ENCODE results near the gene RPL32. TPM values are rescaled to one million over a fixed set of nuclear protein-coding genes. Genes with fewer than 3 reads are reported as not detected.

RPL32 gene
- total RNA-seq, 2 donors from 2014 or later, result 626 to 829 TPM

GRCh38 chr3:12878141-12878574 lies 36.8 kb upstream of the RPL32 start:
- Histone ChIP-seq H3K27ac (no peak overlapping the region), H3K27me3 (no peaks in the 10 kb centered on the region), H3K9me3 (no peaks in the 10 kb centered on the region), H3K36me3 (no peaks in the 10 kb centered on the region), H3K4me1 (peaks cover 0 to 10% of the 10 kb centered on the region in 2 donors), H3K4me3 (no peak overlapping the region)
- DNase-seq (ENCODE audit: low spot score), result no peak
- TF ChIP-seq, protein P1, sequence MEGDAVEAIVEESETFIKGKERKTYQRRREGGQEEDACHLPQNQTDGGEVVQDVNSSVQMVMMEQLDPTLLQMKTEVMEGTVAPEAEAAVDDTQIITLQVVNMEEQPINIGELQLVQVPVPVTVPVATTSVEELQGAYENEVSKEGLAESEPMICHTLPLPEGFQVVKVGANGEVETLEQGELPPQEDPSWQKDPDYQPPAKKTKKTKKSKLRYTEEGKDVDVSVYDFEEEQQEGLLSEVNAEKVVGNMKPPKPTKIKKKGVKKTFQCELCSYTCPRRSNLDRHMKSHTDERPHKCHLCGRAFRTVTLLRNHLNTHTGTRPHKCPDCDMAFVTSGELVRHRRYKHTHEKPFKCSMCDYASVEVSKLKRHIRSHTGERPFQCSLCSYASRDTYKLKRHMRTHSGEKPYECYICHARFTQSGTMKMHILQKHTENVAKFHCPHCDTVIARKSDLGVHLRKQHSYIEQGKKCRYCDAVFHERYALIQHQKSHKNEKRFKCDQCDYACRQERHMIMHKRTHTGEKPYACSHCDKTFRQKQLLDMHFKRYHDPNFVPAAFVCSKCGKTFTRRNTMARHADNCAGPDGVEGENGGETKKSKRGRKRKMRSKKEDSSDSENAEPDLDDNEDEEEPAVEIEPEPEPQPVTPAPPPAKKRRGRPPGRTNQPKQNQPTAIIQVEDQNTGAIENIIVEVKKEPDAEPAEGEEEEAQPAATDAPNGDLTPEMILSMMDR (IDR thresholded peaks at IDR 0.05), result no peak

DNA sequence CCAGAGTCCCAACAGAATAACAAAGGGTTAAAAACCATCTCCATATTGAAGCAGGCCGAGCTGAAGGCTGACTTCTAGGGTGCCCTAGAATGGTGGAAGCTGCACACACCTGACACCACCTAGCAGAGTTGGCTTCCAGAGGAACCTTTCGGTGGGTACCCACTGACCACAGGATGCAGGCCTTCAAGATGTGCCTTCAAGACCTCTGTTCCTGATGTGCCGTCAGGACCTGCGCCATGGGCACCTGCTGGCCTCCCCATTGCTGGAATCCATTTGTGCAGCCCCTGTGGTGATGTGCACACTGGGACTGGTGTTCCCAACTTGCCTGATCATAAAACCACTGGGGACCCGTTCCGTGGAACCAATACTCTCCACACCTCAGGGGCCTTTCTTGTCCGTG lies 35.7 kb upstream of the RPL32 start:
- TF ChIP-seq, protein P1 (IDR thresholded peaks at IDR 0.05), result no peak
- Histone ChIP-seq H3K27ac (no peak overlapping the region), H3K36me3 (no peaks in the 10 kb centered on the region), H3K27me3 (no peaks in the 10 kb centered on the region), H3K9me3 (no peaks in the 10 kb centered on the region), H3K4me3 (no peak overlapping the region), H3K4me1 (peaks cover 0 to 10% of the 10 kb centered on the region in 2 donors)
- no peak for DNase-seq (ENCODE audit: low spot score)

DNA sequence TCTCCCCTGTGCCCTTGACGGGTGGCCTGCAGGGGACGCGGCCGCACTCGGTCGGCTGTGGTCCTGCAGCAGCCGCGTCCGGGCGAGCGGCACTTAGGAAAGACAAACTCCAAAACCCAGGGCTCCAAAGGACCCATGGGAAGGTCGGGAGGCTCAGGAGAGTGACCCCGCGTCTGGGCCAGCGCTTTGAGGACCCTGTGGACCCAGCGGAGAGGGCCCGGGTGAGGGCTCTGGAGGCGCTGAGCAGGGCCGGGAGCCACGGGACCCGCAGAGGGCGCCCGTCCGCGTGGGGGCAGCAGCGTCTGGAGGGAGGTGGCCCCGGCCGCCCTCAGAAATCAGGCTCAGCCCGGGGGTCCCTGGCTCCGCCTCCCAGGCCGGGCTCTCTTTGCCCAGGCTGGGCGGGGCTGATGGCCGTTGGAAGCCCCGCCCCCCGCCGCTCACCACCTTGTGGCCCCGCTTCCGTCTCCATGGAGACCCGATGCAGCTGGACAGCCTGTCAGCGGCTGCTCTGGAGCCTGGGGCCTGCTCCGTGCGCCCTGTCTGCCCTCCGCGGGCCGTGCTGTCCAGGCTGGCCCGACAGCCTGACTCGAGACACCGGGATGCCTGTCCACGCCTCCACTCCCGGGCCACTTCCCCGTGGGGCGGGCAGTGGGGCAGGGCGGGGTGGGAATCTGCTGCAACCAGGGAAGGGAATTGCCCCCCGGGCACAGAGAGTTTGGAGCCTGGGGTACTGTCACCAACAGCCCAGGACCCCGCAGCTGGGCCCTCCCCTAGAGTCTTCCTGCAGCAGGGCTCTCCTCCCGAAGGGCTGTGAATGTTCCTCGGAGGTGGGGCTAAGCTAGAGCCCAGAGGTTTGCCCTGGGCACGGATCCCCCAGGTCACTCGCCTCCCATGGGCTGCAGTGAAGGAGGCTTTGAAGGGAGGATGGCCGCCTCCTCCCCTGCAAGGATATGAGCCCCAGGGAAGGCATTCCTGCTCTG lies 34.8 kb upstream of the RPL32 start:
- peak overlapping the region; percentile 22 to 47 for H3K4me3 ChIP-seq
- no peaks in the 10 kb centered on the region for H3K36me3 ChIP-seq
- no peak overlapping the region for H3K27ac ChIP-seq
- H3K9me3 ChIP-seq, result no peaks in the 10 kb centered on the region
- TF ChIP-seq, protein P1 (IDR thresholded peaks at IDR 0.05), result peak; percentile 17 to 53
- DNase-seq (ENCODE audit: low spot score), result no peak
- no peaks in the 10 kb centered on the region for H3K27me3 ChIP-seq
- peaks cover 0 to 10% of the 10 kb centered on the region in 2 donors for H3K4me1 ChIP-seq

DNA sequence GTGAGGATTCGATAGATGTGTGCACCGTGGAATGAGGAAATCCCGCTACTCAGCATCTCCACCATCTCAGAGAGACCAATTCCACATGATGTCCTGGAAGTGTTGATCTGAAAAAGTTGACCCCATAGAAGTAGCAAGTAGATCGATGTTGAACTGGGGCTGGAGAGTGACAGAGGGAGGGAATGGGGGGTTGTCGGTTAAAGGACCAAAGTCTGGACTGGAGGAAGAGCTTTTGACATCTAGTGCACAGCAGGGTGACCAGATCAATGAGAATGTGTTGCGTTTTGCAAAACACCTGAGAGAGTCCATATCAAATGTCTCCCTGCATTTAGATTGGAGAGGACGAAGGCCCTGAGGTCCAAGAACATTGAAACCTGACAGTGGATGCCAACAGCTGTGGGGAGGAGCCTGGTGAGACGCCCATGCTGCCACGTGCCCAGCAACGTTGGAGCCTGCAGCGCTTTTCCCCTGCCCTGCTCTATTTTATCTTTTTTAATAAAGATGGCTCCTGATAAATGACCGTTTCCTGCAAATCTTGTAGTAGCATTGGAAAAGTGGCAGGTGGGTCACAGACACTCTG lies 30.1 kb upstream of the RPL32 start:
- TF ChIP-seq, protein P1 (IDR thresholded peaks at IDR 0.05), result no peak
- no peaks in the 10 kb centered on the region for H3K36me3 ChIP-seq
- DNase-seq (ENCODE audit: low spot score), result no peak
- no peaks in the 10 kb centered on the region for H3K9me3 ChIP-seq
- no peaks in the 10 kb centered on the region for H3K27me3 ChIP-seq
- H3K27ac ChIP-seq, result no peak overlapping the region
- peaks cover 0 to 25% of the 10 kb centered on the region in 2 donors for H3K4me1 ChIP-seq
- no peak overlapping the region for H3K4me3 ChIP-seq

GRCh38 chr3:12870942-12871341 lies 29.6 kb upstream of the RPL32 start:
- Histone ChIP-seq H3K4me1 (peaks cover 0 to 19% of the 10 kb centered on the region in 2 donors), H3K27me3 (no peaks in the 10 kb centered on the region), H3K36me3 (no peaks in the 10 kb centered on the region), H3K4me3 (no peak overlapping the region), H3K27ac (peak overlapping the region in 1 of 2 donors; percentile 30), H3K9me3 (no peaks in the 10 kb centered on the region)
- TF ChIP-seq, protein P1 (IDR thresholded peaks at IDR 0.05), result no peak
- DNase-seq (ENCODE audit: low spot score), result peak; percentile 85

Data from right atrium auricular region (tissue), 2 donors.